Prostate gland (tissue), 2 donors: ENCODE results near the gene TELO2.

ENCODE experiments used
- POLR2A ChIP-seq: fragments of 450-650 bp; IDR thresholded peaks from one replicate; pipeline ENCODE4 v1.6.1; 2016; ENCODE audit warnings: antibody characterized with exemption, mild to moderate bottlenecking
- POLR2AphosphoS5 ChIP-seq: sonication (generic); formaldehyde crosslinking; IDR thresholded peaks from one replicate; pipeline ENCODE4 v1.6.1; 2017; ENCODE audit warnings: antibody characterized with exemption
- TF ChIP-seq, protein P1 (sequence below), 4 experiments: fragments of 200-600 bp in 2 of 4; fragments of 450-650 bp in 2 of 4; sonication (generic) in 2 of 4; IDR thresholded peaks; 1 replicate in 3 of 4; 2 replicates in 1 of 4; pipeline ENCODE4 v1.5.1; 2016 to 2019; ENCODE audit warnings: antibody characterized with exemption in 4 of 4, mild to moderate bottlenecking in 2 of 4, moderate library complexity in 2 of 4

- TF ChIP-seq POLR2AphosphoS5 (peak; percentile 69), POLR2A (peak; percentile 43)
- TF ChIP-seq, protein P1, sequence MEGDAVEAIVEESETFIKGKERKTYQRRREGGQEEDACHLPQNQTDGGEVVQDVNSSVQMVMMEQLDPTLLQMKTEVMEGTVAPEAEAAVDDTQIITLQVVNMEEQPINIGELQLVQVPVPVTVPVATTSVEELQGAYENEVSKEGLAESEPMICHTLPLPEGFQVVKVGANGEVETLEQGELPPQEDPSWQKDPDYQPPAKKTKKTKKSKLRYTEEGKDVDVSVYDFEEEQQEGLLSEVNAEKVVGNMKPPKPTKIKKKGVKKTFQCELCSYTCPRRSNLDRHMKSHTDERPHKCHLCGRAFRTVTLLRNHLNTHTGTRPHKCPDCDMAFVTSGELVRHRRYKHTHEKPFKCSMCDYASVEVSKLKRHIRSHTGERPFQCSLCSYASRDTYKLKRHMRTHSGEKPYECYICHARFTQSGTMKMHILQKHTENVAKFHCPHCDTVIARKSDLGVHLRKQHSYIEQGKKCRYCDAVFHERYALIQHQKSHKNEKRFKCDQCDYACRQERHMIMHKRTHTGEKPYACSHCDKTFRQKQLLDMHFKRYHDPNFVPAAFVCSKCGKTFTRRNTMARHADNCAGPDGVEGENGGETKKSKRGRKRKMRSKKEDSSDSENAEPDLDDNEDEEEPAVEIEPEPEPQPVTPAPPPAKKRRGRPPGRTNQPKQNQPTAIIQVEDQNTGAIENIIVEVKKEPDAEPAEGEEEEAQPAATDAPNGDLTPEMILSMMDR (IDR thresholded peaks at IDR 0.05): peak in 2 of 4 experiments; percentile 27 to 52
Observed at GRCh38 chr16:1556254-1556653, 63.1 kb downstream of the TELO2 start.
